H4 (cell line): ENCODE data around the gene TUT7. TPM values are rescaled to one million over a fixed set of nuclear protein-coding genes. Genes with fewer than 3 reads are reported as not detected.

Experiments used
- DNase-seq: peaks from one replicate; pipeline ENCODE4 v3.0.0-alpha.2; 2015; ENCODE audit warnings: low spot score
- total RNA-seq: library from RNA; depleted of rRNA; stranded (reverse); fragments of >200 nt; shearing (Covaris generic); gene quantifications from 2 replicates; pipeline ENCODE4 v1.2.3, GENCODE V29; 2014; rRNA removed

The TUT7 gene
- total RNA-seq, 1 experiment from 2014 or later, result 13.5 TPM

GRCh38 chr9:86259557-86259956, 94.7 kb downstream of the TUT7 start, which contains the start of gene C9orf153:
C9orf153 (minus strand) TSS chr9:86259657; CDS start chr9:86229603, 30,054 bp downstream.
- no peak for DNase-seq

GRCh38 chr9:86257391-86257790, 96.8 kb downstream of the TUT7 start:
- DNase-seq, result no peak

- no peak for DNase-seq
These were observed 97.6 kb downstream of the TUT7 start for GRCh38 chr9:86256653-86257052.

DNA sequence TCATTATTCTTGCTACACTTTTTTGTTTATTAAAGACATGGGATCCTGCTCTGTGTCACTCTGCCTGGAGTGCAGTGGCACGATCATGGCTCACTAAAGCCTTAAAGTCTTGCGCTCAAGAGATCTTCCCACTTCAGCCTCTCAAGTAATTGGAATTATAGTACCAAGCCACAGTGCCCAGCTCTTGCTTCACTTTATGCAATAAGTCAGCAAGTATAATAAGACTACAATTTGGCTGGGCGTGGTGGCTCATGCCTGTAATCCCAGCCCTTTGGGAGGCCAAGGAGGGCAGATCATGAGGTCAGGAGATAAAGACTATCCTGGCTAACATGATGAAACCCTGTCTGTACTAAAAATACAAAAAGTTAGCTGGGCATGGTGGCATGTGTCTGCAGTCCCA, 100.6 kb downstream of the TUT7 start:
- no peak for DNase-seq

DNA sequence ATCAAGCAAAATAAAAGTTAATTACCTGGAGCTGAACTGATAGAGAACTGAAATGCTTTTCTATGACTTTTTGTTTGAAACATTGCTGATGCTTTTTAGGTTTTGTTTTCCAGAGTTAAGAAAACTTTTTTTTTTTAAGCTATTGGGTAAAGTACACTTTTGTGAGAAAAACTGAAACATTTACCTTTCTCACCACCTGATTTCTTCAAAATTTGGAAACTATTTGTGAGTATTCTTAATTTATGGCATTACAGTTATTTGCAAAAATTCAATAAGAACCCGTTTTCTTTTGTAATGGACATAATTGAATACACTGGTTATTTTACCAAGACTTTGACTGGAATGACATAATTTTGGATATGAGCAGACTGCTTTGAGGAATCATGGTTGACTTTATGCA, 101.3 kb downstream of the TUT7 start:
- no peak for DNase-seq

DNA sequence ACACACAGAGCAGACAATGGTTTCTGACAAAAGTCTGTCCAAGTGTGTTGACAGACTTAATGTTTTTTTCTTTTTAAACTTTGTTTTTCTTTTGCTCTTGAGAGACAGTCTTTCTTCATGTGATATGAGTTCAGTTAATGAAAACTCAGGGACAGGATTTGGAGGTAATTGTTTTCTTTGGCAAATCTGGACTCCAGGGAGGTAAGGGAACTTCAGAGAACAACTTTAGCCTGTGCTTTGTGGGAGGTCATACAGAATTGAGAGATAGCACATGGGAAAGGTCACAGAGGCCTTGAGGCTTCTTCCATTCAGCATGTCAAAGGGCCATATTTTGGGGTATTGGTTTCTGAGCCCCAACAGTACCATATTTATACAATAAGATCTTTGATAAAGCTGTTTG, 104.1 kb downstream of the TUT7 start:
- no peak for DNase-seq

- DNase-seq, result no peak
These were observed 105.5 kb downstream of the TUT7 start for GRCh38 chr9:86248746-86249145.

GRCh38 chr9:86246752-86247161, 107.5 kb downstream of the TUT7 start:
- DNase-seq, result no peak

GRCh38 chr9:86242071-86242470, 112.1 kb downstream of the TUT7 start:
- no peak for DNase-seq

- DNase-seq, result no peak
These were observed 113.0 kb downstream of the TUT7 start for GRCh38 chr9:86241216-86241615.

GRCh38 chr9:86238861-86239770, 115.1 kb downstream of the TUT7 start:
- DNase-seq, result no peak

Other genes with a start within 250 kb of the TUT7 start
- gene C9orf153, start 94.8 kb downstream of the TUT7 start, total RNA-seq, result not detected in 2 replicates
- 48.1 and 54.7 TPM in 2 replicates for gene ISCA1, start 71.9 kb downstream of the TUT7 start, total RNA-seq